GM21515 (cell line): ENCODE data around the gene ERGIC3.

Experiments
- ATAC-seq: cut with Tn5 transposase; IDR thresholded peaks from one replicate; pipeline ENCODE4 v1.9.1; 2021; ENCODE audit not compliant: unreplicated experiment

Gene ERGIC3

DNA sequence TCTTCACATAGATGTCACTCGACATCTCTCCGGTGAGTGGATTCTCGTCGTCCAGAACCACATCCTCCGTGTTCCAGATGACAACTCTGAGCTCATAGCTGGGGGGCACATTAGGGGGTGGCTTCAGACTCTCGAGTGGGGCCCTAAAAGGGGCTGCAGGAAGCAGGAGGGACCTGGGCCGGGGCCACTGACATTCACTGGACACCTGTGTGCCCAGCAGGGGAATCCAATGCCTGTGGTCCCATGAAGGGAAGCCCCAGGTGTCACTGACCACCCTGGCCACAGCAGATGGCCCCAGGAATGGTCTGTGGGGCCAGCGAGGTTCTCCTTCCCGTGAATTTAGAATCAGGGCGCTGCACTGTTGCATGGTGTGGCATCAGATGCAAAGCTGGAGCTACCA lies 18.7 kb downstream of the ERGIC3 start:
- ATAC-seq = no peak

DNA sequence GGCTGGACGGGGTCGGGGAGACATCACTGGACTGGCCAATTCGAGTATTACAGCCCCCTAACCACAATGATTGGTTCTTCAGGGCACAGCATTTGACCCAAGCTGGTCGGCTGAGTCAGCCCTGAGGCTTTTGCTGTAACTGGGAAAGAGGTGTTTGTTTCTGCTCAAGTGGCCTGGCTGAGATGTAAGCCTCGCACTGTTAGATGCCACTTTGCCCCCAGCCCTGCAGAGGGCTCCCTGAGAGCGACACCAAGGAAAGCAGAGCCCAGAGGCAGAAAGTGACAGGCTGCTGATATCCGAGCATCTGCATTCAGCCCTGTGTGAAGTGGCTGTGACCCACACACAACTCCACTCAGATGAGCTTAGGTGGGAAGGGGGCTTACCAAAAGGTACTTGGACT lies 19.4 kb downstream of the ERGIC3 start:
- no peak for ATAC-seq

DNA sequence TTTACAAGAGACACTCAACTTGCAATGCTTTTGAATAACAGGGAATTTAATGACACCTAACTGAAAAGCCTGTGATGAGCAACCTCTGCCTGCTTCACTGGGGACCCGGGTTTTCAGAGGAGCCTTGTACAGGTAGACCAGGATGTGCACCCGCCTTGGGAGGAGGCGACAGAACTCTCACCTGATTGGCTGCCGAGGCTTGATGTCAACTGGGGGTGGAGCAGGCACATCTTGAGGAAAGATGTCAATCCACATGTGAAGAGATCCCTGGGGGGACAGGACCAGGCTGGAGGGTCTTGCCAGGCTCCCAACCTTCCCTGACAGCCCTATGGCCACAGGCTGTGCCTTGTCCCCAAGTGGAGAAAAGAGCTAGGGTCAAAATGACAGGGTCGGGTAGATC lies 19.8 kb downstream of the ERGIC3 start:
- no peak for ATAC-seq

DNA sequence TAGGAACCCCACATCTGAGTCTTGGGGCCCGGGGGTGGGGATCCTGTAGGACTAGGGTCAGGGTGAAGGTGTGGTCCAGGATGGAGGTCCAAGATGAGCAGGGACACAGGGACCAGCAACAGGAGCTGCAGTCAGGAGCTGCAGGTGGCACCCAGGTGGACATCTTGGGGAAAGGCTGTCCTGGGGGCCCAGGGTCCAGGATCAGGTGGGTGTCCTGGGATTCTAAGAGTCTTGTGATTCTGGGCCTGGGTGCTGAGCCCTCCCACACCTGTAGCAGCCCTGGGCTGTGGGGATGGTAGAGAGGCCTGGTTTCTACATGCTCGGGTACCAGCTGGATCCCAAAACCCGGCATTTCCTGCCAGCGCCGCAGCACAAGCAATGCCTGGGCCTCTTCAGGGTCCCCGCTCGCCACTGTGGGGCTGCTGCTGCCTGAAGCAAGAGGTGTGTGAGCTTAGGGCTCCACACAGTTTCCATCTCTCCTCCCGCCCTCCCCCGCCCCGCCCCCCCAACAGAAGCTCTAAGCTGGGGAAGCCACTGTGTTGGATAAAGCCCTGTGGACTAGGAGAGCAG lies 20.7 kb downstream of the ERGIC3 start:
- no peak for ATAC-seq

DNA sequence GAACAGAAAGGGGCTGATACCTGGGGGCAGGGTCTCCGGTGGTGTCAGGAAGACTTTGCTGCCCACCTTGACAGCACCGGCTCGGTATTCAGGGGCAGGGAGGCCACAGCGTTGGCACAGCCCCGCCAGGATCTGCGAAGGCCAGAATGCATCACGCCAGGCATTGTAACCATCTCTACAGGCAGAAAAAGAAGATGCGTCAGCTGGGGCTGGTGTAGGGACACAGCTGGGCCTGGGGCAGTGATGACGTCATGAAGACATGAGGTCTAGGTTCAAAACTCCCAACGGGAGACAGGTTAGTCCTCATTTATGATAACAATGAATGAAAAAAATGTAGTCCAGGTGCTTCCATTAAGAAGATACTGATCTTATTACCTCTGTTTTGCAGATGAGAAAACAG lies 22.0 kb downstream of the ERGIC3 start:
- no peak for ATAC-seq

DNA sequence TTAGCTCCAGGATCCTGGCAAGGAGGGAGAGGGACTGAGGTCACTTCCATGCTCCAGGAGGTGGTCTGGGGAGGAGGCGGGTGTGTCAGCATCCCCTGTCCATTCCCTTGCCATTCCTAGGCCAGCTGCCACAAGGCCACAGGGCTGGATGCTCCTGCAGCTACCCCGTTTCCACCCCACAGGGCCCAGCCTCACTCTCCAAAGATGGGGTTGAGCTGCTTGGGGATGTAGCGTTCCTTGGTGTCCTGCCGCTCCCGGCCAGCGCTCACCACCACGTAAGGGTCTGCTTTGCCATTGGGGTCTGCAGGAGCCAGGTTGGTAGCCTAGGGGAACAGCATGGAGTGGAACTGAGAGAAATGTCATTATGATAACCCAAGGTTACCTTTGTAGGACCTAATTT lies 23.0 kb downstream of the ERGIC3 start:
- ATAC-seq = no peak

DNA sequence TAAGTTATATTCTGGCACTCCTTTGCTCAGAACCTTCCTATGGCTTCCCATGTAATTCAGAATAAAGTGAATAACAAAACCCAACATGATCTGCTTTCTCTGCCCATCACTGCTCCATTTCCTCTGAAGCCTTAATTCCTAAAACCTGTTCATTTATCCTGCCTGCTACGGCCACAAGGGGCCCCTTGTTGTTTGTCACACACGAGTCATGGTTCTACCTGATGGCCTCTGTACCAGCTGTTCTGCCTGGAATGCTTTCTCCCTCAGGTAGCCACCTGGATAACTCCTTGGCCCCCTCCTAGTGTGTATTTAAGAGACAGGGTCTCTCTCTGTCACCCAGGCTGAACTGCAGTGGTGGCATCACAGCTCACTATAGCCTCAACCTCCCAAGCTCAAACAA lies 26.8 kb downstream of the ERGIC3 start:
- no peak for ATAC-seq

DNA sequence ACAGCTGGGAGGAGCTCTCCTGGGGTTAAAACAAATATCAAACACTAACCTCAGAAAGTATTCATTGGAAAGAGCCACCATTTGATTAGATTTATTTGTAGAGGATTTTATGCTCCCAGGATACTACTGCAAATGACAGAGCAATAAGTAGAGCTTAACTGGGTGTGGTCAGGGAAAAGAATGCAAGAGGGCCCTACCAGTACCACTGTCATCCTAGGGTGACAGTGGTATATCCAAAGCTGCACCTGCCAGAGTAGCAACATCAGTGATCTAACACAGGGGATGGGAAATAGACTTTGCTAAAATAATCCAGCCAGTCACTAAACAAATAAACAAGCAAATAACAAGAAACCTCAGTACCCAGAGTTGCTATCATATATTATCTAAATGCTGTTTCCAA lies 29.7 kb downstream of the ERGIC3 start:
- no peak for ATAC-seq

DNA sequence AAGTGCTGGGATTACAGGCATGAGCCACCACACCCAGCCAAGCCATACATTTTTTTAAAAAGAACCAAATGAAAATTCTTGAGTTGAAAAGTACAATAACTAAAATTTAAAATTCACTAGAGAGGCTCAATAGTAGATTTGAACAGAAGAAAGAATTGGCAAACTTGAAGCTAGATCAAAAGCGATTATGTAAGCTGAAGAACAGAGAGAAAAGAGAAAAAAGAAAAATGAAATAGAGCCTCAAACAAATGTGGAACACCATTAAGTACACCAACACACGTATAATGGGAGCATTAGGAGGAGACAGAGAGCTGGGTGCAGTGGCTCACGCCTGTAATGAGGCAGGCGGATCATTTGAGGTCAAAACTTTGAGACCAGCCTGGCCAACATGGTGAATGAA lies 31.0 kb downstream of the ERGIC3 start:
- no peak for ATAC-seq

DNA sequence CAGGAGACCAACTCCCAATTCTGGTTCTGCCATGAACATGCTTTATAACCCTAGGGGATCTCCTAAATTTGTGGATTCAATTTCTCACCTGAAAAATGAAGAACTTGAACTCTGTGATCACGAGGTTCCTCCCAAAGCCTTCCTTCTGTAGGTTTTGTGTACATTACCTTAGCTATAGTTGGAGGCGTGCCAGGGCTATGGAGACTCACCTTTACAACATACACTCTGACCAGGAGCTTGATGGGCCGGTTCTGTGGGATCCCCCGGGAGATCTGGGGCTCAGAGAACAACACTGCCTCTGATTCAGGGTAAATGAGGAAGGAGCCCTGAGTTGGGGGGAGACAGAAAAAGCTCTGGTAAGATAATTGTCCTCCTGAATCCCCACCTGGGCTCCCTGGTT lies 34.1 kb downstream of the ERGIC3 start:
- no peak for ATAC-seq

DNA sequence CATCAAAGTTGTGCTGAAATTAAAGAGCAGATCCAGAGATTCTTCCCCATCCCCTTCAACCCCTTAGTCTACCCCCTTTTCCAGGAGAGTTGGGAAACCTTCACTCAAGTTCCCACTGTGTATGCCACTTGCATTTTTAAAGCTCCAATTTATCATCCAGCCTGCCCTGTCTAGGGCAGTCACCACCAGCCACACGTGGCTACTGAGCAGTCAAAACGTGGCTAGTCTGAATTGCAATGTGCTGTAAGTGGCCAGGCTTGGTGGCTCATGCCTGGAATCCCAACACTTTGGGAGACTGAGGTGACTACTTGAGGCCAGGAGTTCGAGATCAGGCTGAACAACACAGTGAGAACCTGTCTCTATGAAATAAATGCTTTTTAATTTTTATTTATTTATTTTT lies 34.9 kb downstream of the ERGIC3 start:
- no peak for ATAC-seq

DNA sequence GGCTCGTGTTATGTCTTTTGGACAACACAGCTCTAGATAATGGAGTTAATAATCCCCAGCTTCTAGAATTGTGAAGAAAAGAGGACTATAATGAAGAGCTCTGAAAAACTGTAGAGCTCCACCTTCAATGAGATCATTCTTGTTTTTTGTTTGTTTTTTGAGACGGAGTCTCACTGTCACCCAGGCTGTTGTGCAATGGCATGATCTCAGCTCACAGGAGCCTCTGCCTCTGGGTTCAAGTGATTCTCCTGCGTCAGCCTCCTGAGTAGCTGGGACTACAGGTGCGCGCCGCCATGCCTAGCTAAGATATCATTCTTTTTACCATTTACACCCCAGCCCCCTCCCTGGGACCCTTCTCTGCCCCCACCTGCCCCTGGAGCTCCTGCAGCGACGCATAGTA lies 36.6 kb downstream of the ERGIC3 start:
- ATAC-seq = no peak

DNA sequence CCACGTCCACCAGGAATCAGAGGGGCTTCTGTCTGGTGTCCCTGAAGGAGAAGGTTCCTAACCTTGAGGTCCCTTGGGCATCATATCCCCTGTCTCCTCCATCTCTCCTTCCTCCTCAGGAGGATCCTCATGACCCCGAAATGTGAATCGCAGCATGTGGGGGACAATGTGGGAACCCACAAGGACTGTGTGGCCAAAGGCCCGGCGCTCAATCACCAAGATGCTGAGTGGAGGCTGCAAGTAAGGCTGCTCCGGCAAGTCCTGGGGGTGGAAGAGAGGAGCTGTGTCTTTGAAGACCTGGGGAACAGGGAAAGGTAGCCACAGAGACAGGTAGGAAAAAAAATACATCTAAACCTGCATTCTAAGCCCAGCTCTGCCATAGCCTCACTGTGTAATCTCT lies 37.3 kb downstream of the ERGIC3 start:
- ATAC-seq = no peak

DNA sequence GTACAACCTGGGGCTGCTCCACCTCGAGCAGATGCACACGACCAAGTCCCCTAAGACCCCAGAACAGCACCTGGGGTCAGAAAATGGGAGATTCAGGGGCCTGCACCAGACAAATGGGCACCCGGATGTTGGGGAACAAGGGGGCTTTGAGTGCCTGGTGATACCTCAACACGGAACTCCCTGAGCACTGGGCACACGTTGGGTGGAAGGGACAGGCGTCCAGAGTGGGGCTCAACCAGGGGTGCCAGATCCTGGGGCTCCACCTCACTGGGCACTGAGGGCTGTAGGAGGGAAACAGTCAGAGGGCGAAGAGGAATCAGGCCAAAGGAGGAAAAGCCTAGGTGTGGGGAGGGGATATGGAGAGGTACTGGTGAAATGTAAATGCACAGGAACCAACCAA lies 40.3 kb downstream of the ERGIC3 start:
- no peak for ATAC-seq

DNA sequence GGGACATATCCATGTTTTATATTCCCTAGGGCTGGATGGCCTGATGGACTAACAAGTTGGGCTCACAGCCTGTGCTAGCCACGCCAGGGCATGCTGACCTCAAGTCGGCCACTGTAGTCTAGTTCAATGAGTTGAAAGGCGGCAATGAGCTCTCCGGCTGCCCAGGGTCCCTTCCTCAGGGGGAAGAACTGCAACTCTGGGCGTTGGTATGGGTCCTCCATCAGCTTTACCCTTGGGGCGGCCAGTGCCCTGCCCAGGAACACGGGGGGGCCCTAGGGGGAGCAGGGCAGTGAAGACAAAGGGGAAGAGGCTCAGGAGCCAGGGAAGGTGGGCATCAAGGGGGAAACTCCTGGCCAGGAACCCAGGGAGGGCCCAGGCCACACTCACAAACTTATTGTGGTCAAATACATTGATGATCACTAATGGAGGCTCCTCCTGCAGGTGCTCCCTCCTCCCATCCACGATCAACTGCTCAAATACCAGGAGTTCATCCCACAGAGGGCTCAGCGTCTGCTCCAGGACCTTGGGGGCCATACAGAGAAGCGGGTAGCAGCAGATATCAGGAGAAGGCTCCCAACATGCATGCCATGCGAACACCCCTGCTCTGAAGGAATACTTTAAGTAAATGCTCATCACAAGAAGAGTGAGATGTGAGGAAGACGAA lies 41.0 kb downstream of the ERGIC3 start:
- no peak for ATAC-seq

DNA sequence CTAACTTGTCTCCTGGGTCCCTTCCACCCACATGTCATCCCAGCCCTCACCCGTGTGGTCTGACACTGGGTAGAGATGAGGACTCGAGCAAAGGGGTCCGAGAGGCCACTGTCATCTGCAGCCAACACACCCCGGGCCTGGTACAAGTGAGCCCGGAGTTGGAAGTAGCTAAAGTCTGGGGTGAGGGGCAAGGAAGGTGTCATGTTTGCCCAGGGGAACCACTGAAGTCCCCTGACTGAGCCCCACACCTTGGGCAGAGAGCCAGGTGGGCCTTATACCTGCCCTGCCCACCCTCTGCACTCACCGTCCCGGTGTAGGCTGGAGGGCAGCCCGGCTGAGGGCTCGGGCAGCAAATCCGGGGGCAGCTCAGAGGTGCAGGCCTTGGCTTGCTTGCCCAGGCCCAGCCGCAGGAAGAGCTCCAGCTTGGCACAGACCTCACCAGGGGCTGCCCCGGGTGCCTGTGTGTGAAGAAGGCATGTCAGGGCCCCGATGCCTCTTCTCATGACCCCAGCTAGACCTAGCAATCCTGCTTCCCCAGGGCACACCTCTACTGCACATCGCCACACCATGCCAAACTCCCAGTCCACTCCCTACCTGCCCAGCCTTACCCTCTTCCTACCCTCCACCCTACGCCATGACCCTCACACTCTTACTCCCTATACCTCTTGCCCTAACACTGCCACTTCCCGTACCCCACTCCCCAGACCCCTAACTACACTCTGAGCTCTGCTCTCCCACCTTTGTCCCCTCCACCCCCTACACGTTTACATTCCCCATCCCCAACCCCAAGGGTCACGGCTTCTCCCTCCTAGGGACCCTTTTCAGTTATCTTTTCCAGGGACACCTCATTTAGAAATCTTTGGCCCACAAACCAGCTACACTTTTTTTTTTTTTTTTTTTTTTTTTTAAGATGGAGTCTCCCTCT lies 42.0 kb downstream of the ERGIC3 start:
- no peak for ATAC-seq

DNA sequence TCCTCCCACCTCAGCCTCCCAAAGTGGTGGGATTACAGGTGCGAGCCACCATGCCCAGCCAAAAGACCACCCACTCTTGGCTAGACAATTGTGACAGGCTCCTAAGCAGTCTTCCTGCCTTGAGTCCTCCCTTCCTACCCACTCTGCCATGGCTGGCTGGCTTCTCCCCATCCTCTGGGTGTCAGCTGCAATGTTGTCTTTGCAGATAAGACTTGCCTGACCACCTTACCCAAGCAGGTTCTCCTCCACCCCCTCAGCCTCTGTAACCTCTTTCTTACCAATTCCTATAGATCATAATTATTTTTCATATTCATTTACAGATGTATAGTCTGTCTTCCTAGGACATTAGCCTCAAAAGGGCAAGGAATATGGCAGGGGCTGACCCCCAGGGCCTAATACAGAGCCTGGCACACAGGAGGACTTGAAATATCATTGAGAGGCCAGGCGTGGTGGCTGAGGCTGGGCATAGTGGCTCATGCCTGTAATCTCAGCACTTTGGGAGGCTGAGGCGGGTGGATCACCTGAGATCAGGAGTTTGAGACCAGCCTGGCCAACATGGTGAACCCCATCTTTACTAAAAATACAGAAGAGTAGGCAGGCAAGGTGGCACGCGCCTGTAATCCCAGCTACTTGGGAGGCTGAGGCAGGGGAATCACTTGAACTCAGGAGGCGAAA lies 45.0 kb downstream of the ERGIC3 start:
- ATAC-seq = no peak

DNA sequence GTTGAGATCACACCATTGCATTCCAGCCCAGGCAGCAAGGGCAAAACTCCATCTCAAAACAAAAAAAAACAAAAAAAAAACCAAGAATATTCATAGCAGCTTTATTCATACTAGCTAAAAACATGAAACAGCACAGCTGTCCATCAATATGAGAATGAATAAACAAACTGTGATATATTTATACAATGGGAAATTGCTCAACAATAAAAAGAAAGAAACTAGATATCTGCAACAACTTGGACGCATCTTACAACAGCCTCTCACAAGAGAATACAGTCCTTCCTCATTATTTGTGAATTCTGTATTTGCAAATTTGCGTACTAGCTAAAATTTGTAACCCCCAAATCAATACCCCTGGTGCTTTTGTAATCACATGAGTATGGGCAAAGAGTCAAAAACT lies 45.6 kb downstream of the ERGIC3 start:
- ATAC-seq = no peak

DNA sequence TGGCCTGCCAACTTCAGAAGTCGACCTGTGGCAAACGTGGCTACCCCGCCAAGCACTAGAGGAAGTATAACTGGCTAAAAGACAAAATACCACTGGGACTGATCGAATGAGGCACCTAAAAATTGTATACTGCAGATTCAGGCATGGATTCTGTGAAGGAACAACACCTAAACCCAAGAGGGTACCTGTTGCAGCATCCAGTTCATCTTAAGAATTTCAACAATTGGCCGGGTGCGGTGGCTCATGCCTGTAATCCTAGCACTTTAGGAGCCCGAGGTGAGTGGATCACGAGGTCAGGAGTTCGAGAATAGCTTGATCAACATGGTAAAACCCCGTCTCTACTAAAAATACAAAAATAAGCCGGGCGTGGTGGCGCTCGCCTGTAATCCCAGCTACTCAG lies 46.5 kb downstream of the ERGIC3 start:
- ATAC-seq = no peak

DNA sequence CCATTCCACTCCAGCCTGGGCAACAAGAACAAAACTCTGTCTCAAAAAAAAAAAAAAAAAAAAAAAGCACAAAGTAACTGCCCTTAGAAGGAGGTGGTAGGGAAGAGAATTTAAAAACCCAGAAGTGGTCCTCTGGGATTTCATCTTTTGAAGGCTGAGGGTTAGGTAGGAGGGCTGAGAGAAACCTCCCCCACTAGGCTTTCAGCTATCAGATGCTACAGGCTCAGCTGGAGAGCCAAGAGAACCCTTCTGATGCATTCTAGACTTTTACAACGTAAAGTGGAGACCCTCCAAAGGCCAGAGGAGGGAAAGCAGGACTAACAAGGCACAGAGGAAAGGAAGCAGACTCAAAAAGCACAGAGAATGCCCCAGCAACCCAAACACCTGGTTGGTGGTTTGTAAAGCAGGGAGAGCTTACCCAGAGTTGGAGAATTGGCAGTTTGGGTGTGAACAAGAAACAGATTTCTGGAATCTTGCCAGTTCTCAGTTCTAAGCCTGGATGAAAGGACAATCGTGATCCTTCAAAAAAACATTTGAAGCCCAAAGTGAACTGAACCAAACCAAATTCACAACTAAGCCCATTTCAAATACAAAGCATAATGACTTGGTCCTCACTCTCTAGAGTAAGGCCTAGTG lies 50.6 kb downstream of the ERGIC3 start:
- ATAC-seq = no peak

DNA sequence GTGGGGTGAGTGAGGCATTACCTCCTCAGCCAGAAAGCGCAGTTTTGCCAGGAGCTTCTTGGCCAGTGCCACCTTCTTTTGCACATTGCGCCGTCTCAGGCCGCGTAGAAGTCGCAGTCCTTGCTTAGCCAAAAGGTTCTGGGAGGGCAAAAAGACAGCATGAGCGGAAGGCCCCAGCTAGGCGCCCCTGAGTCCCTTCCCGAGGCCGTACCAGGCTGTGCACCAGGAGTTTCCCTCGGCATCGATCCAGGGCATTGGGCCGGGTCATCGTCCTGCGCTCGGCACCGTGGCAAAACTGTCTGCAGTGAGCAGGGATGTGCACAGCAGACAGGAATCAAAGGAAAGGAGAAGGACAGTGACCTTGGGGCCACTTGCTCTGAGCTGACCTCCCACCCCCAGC lies 53.6 kb downstream of the ERGIC3 start:
- ATAC-seq = no peak
